ENCODE measurements around the gene CNTNAP1. TPM values are rescaled to one million over a fixed set of nuclear protein-coding genes. Genes with fewer than 3 reads are reported as not detected.

Gene CNTNAP1
- total and polyA plus RNA-seq, 9 of the 15 experiments (the other 6 are each of a cell fraction or from before 2014, with no cell fraction given) = 0.10 to 1.8 (median 0.62) TPM

GRCh38 chr17:42698736-42699414, 16.5 kb downstream of the CNTNAP1 start (continued):
- TF ChIP-seq MLLT1 (IDR thresholded peaks at IDR 0.05) = peak; percentile 60 to 76; a peak in 2 of 4 replicates
- TF ChIP-seq, protein P1, sequence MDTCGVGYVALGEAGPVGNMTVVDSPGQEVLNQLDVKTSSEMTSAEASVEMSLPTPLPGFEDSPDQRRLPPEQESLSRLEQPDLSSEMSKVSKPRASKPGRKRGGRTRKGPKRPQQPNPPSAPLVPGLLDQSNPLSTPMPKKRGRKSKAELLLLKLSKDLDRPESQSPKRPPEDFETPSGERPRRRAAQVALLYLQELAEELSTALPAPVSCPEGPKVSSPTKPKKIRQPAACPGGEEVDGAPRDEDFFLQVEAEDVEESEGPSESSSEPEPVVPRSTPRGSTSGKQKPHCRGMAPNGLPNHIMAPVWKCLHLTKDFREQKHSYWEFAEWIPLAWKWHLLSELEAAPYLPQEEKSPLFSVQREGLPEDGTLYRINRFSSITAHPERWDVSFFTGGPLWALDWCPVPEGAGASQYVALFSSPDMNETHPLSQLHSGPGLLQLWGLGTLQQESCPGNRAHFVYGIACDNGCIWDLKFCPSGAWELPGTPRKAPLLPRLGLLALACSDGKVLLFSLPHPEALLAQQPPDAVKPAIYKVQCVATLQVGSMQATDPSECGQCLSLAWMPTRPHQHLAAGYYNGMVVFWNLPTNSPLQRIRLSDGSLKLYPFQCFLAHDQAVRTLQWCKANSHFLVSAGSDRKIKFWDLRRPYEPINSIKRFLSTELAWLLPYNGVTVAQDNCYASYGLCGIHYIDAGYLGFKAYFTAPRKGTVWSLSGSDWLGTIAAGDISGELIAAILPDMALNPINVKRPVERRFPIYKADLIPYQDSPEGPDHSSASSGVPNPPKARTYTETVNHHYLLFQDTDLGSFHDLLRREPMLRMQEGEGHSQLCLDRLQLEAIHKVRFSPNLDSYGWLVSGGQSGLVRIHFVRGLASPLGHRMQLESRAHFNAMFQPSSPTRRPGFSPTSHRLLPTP (IDR thresholded peaks at IDR 0.05; ENCODE audit: borderline replicate concordance, extremely low read depth, insufficient read length) = no peak
- TF ChIP-seq DDX20 (tag; IDR thresholded peaks at IDR 0.05; ENCODE audit: low read depth) = no peak
- TF ChIP-seq, protein P2, sequence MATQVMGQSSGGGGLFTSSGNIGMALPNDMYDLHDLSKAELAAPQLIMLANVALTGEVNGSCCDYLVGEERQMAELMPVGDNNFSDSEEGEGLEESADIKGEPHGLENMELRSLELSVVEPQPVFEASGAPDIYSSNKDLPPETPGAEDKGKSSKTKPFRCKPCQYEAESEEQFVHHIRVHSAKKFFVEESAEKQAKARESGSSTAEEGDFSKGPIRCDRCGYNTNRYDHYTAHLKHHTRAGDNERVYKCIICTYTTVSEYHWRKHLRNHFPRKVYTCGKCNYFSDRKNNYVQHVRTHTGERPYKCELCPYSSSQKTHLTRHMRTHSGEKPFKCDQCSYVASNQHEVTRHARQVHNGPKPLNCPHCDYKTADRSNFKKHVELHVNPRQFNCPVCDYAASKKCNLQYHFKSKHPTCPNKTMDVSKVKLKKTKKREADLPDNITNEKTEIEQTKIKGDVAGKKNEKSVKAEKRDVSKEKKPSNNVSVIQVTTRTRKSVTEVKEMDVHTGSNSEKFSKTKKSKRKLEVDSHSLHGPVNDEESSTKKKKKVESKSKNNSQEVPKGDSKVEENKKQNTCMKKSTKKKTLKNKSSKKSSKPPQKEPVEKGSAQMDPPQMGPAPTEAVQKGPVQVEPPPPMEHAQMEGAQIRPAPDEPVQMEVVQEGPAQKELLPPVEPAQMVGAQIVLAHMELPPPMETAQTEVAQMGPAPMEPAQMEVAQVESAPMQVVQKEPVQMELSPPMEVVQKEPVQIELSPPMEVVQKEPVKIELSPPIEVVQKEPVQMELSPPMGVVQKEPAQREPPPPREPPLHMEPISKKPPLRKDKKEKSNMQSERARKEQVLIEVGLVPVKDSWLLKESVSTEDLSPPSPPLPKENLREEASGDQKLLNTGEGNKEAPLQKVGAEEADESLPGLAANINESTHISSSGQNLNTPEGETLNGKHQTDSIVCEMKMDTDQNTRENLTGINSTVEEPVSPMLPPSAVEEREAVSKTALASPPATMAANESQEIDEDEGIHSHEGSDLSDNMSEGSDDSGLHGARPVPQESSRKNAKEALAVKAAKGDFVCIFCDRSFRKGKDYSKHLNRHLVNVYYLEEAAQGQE (IDR thresholded peaks at IDR 0.05; ENCODE audit: borderline replicate concordance) = peak; percentile 58; the same call in 1 of the 2 replicates
- TF ChIP-seq, protein P2 (CRISPR knock-in tag; IDR thresholded peaks at IDR 0.05; ENCODE audit: low read depth) = no peak
- no peak for TF ChIP-seq PTRF (tag; IDR thresholded peaks at IDR 0.05)
- no peak for TF ChIP-seq ILK (tag; IDR thresholded peaks at IDR 0.05; ENCODE audit: borderline replicate concordance, low read depth)
- no peak for TF ChIP-seq SETDB1 (IDR thresholded peaks at IDR 0.05; ENCODE audit: low read length)
- TF ChIP-seq MIER1 (IDR thresholded peaks at IDR 0.05; ENCODE audit: low read depth) = no peak
- TF ChIP-seq ATF7 (IDR thresholded peaks at IDR 0.05) = peak; percentile 87
- peak in 1 of 2 experiments; percentile 35; a peak in 2 of 4 replicates for TF ChIP-seq NRF1 (conservative IDR thresholded peaks at IDR 0.05 in 1 of 2, IDR thresholded peaks at IDR 0.05 in 1 of 2)

All from K562 (cell line).